KMS-11 (cell line): Measurements from ENCODE around the gene WDR47.
A peak's percentile ranks its signal among the peaks of the same experiment; 100 is the strongest.

ENCODE experiments used
- H2AFZ ChIP-seq: fragments of 200-600 bp; sonication (generic); 2 replicates; pipeline ENCODE4 v1.6.1; 2016; ENCODE audit warnings: antibody characterized with exemption, mixed run types, low read depth
- H3K27ac ChIP-seq: fragments of 200-600 bp; sonication (generic); 2 replicates; pipeline ENCODE4 v1.6.1; 2016; ENCODE audit warnings: mild to moderate bottlenecking, mixed run types
- H3K27me3 ChIP-seq: fragments of 200-600 bp; sonication (generic); 2 replicates; pipeline ENCODE4 v1.6.1; 2017; ENCODE audit warnings: mild to moderate bottlenecking, low read depth, mixed run types, moderate library complexity; ENCODE audit not compliant: insufficient read depth
- H3K36me3 ChIP-seq: fragments of 200-600 bp; sonication (generic); 2 replicates; pipeline ENCODE4 v1.6.1; 2017; ENCODE audit warnings: mild to moderate bottlenecking, mixed run types; ENCODE audit not compliant: insufficient read depth
- H3K4me1 ChIP-seq: fragments of 200-600 bp; sonication (generic); 2 replicates; pipeline ENCODE4 v1.6.1; 2016; ENCODE audit warnings: mild to moderate bottlenecking, low read depth, mixed run types; ENCODE audit not compliant: poor library complexity, severe bottlenecking
- H3K4me2 ChIP-seq: fragments of 200-600 bp; sonication (generic); 2 replicates; pipeline ENCODE4 v1.7.0; 2016; ENCODE audit warnings: mild to moderate bottlenecking, mixed run types
- H3K4me3 ChIP-seq: fragments of 200-600 bp; sonication (generic); IDR thresholded peaks from 2 replicates; pipeline ENCODE4 v1.6.1; 2017; ENCODE audit warnings: low read depth, low read length, mixed read lengths; ENCODE audit not compliant: insufficient read depth
- H3K79me2 ChIP-seq: fragments of 200-600 bp; sonication (generic); 2 replicates; pipeline ENCODE4 v1.6.1; 2016; ENCODE audit warnings: low read depth, mixed run types; ENCODE audit not compliant: insufficient read depth
- H3K9ac ChIP-seq: fragments of 200-600 bp; sonication (generic); 2 replicates; pipeline ENCODE4 v1.6.1; 2016; ENCODE audit warnings: mild to moderate bottlenecking, mixed run types
- H4K20me1 ChIP-seq: fragments of 200-600 bp; sonication (generic); 2 replicates; pipeline ENCODE4 v1.6.1; 2016; ENCODE audit warnings: mild to moderate bottlenecking, mixed run types; ENCODE audit not compliant: insufficient read depth
- CTCF ChIP-seq: fragments of 200-600 bp; sonication (generic); conservative IDR thresholded peaks from 2 replicates; pipeline ENCODE4 v1.6.1; 2017; ENCODE audit warnings: low read depth, mild to moderate bottlenecking, antibody characterized with exemption, low read length, moderate library complexity, mixed read lengths

Gene WDR47

GRCh38 chr1:109080441-109081082 lies 38.7 kb upstream of the WDR47 start:
- Histone ChIP-seq H4K20me1 (no peaks in the 10 kb centered on the region), H3K4me2 (no peak overlapping the region), H3K79me2 (peaks cover under 1% of the 10 kb centered on the region; the same call in 1 of the 2 replicates), H3K27me3 (no peaks in the 10 kb centered on the region), H3K4me3 (no peak overlapping the region), H3K4me1 (no peaks in the 10 kb centered on the region), H3K9ac (no peak overlapping the region), H3K27ac (no peak overlapping the region), H3K36me3 (no peaks in the 10 kb centered on the region), H2AFZ (no peak overlapping the region)
- TF ChIP-seq CTCF: no peak

- Histone ChIP-seq H2AFZ (no peak overlapping the region), H3K4me3 (no peak overlapping the region), H3K4me1 (peaks cover 9% of the 10 kb centered on the region), H3K79me2 (peaks cover 8% of the 10 kb centered on the region; the same call in 1 of the 2 replicates), H3K4me2 (no peak overlapping the region), H3K36me3 (no peaks in the 10 kb centered on the region), H3K27me3 (no peaks in the 10 kb centered on the region), H3K9ac (no peak overlapping the region), H4K20me1 (no peaks in the 10 kb centered on the region), H3K27ac (no peak overlapping the region)
- TF ChIP-seq CTCF: no peak
These were observed 37.3 kb upstream of the WDR47 start for GRCh38 chr1:109079240-109079622.

- no peak overlapping the region for H2AFZ ChIP-seq
- no peaks in the 10 kb centered on the region for H3K36me3 ChIP-seq
- H3K4me3 ChIP-seq: no peak overlapping the region
- peaks cover 8% of the 10 kb centered on the region; the same call in 1 of the 2 replicates for H3K79me2 ChIP-seq
- no peak overlapping the region for H3K4me2 ChIP-seq
- peaks cover 9% of the 10 kb centered on the region for H3K4me1 ChIP-seq
- H3K27ac ChIP-seq: no peak overlapping the region
- TF ChIP-seq CTCF: no peak
- no peak overlapping the region for H3K9ac ChIP-seq
- no peaks in the 10 kb centered on the region for H4K20me1 ChIP-seq
- H3K27me3 ChIP-seq: no peaks in the 10 kb centered on the region
These were observed 36.4 kb upstream of the WDR47 start for GRCh38 chr1:109078317-109078716.

- peak within 1 kb of the TSS; percentile 93 for H2AFZ ChIP-seq
- peaks cover 8% of the 10 kb centered on the region; the same call in 1 of the 2 replicates for H3K79me2 ChIP-seq
- TF ChIP-seq CTCF: no peak
These were observed 33.9 kb upstream of the WDR47 start, which contains the start of gene TAF13 for GRCh38 chr1:109075531-109076490. TAF13 (minus strand) TSS chr1:109076003; CDS start chr1:109075947, 56 bp downstream.

More at GRCh38 chr1:109075531-109076490, 33.9 kb upstream of the WDR47 start, which contains the start of gene TAF13:
- Histone ChIP-seq H3K36me3 (no peaks in the 10 kb centered on the region), H3K9ac (peak within 1 kb of the TSS; percentile 50), H3K4me2 (peak within 1 kb of the TSS; percentile 64), H3K27me3 (no peaks in the 10 kb centered on the region), H3K4me1 (peaks cover 9% of the 10 kb centered on the region), H4K20me1 (no peaks in the 10 kb centered on the region), H3K27ac (peak within 1 kb of the TSS; percentile 74), H3K4me3 (peak within 1 kb of the TSS; percentile 100)
